Ishikawa (cell line): Measurements from ENCODE around the gene DHRS2.

Experiments
- CEBPB ChIP-seq: IDR thresholded peaks from 2 replicates; pipeline ENCODE4 v1.6.1; 2012
- CREB1 ChIP-seq: IDR thresholded peaks from 2 replicates; pipeline ENCODE4 v1.6.1; 2012; ENCODE audit warnings: low read depth
- EGR1 ChIP-seq: IDR thresholded peaks from 2 replicates; pipeline ENCODE4 v1.6.1; 2012
- EP300 ChIP-seq: IDR thresholded peaks from 2 replicates; pipeline ENCODE4 v1.6.1; 2012; ENCODE audit warnings: borderline replicate concordance
- FOXM1 ChIP-seq: IDR thresholded peaks from 2 replicates; pipeline ENCODE4 v1.6.1; 2012; ENCODE audit warnings: low read depth, borderline replicate concordance
- NFIC ChIP-seq: IDR thresholded peaks from 2 replicates; pipeline ENCODE4 v1.6.1; 2012
- RAD21 ChIP-seq: IDR thresholded peaks from 2 replicates; pipeline ENCODE4 v1.6.1; 2012; ENCODE audit warnings: low read depth
- TAF1 ChIP-seq: IDR thresholded peaks from 2 replicates; pipeline ENCODE4 v1.6.1; 2012; ENCODE audit warnings: low read depth, mild to moderate bottlenecking
- TCF12 ChIP-seq: IDR thresholded peaks from 2 replicates; pipeline ENCODE4 v1.6.1; 2012; ENCODE audit warnings: low read depth
- TEAD4 ChIP-seq: IDR thresholded peaks from 2 replicates; pipeline ENCODE4 v1.6.1; 2012
- YY1 ChIP-seq: IDR thresholded peaks from 2 replicates; pipeline ENCODE4 v1.6.1; 2012; ENCODE audit warnings: low read depth
- ZBTB7A ChIP-seq: IDR thresholded peaks from 2 replicates; pipeline ENCODE4 v1.6.1; 2012; ENCODE audit warnings: low read depth
- TF ChIP-seq, protein P1 (sequence below): IDR thresholded peaks from 2 replicates; pipeline ENCODE4 v1.6.1; 2012
- TF ChIP-seq, protein P2 (sequence below): IDR thresholded peaks from 2 replicates; pipeline ENCODE4 v1.6.1; 2012; ENCODE audit warnings: low read depth, mild to moderate bottlenecking
- TF ChIP-seq, protein P3 (sequence below): IDR thresholded peaks from 2 replicates; pipeline ENCODE4 v1.6.1; 2012

DHRS2 gene

DNA sequence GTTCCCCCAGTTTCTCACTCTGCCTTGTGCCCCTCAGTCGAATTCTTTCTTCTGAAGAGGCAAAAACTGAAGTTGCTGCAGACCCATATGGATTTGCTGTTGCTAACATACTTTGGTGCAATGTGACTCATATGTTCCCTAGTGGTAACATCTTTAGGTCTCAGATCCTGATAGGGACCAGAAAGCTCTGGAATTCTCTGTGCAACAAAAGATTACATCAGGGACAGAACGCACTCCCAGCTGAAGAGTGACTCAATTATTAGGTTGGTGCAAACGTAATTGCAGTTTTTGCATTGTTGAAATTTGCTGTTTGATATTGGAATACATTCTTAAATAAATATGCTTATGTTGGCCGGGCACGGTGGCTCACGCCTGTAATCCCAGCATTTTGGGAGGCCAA, 8.2 kb upstream of the DHRS2 start:
- TF ChIP-seq RAD21 (no peak), FOXM1 (no peak), CREB1 (no peak)

DNA sequence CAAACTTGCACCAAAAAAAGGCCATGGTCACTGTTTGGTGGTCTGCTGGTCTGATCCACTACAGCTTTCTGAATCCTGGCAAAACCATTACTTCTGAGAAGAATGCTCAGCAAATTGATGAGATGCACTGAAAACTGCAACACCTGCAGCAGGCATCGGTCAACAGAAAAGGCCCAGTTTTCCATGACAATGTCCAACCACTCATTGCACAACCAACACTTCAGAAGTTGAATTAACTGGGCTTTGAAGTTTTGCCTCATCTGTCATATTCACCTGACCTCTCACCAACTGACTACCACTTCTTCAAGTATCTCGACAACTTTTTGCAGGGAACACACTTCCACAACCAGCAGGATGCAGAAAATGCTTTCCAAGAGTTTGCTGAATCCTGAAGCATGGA, 7.0 kb upstream of the DHRS2 start:
- TF ChIP-seq YY1 (no peak), CEBPB (no peak)
- TF ChIP-seq, protein P1, sequence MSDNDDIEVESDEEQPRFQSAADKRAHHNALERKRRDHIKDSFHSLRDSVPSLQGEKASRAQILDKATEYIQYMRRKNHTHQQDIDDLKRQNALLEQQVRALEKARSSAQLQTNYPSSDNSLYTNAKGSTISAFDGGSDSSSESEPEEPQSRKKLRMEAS = no peak

DNA sequence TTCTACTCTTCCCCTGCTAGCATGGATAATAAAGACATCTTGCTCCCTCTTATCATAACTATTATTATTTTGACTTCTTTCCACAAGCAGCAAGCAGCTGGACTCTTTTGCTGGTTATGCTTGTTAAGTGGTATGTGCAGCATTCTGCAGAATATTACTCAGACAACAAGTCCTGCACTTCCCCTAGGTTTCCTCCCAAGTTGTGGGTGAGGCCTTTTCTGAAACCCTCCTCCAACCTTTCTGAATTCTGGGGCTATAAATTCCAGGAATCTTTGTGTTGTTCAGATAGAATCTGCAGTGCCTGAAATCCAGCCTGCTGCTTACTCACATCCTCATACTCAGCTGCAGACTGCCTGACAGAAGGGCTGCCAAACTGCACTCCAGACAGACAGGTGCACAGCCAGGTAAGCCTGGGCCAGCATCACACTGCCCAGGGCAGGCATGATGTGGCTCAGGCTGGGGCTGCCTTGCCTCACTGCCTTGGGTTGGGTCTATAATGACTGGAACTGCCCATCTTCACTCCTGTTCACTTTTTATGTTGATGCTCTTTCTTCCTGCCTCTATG, 6.2 kb upstream of the DHRS2 start:
- TF ChIP-seq EGR1 (no peak), ZBTB7A (no peak), CEBPB (no peak), EP300 (no peak), CREB1 (no peak), TCF12 (no peak), TAF1 (no peak), RAD21 (no peak), TEAD4 (no peak), NFIC (no peak), FOXM1 (no peak), YY1 (no peak)
- TF ChIP-seq, protein P2, sequence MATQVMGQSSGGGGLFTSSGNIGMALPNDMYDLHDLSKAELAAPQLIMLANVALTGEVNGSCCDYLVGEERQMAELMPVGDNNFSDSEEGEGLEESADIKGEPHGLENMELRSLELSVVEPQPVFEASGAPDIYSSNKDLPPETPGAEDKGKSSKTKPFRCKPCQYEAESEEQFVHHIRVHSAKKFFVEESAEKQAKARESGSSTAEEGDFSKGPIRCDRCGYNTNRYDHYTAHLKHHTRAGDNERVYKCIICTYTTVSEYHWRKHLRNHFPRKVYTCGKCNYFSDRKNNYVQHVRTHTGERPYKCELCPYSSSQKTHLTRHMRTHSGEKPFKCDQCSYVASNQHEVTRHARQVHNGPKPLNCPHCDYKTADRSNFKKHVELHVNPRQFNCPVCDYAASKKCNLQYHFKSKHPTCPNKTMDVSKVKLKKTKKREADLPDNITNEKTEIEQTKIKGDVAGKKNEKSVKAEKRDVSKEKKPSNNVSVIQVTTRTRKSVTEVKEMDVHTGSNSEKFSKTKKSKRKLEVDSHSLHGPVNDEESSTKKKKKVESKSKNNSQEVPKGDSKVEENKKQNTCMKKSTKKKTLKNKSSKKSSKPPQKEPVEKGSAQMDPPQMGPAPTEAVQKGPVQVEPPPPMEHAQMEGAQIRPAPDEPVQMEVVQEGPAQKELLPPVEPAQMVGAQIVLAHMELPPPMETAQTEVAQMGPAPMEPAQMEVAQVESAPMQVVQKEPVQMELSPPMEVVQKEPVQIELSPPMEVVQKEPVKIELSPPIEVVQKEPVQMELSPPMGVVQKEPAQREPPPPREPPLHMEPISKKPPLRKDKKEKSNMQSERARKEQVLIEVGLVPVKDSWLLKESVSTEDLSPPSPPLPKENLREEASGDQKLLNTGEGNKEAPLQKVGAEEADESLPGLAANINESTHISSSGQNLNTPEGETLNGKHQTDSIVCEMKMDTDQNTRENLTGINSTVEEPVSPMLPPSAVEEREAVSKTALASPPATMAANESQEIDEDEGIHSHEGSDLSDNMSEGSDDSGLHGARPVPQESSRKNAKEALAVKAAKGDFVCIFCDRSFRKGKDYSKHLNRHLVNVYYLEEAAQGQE = no peak
- TF ChIP-seq, protein P3, sequence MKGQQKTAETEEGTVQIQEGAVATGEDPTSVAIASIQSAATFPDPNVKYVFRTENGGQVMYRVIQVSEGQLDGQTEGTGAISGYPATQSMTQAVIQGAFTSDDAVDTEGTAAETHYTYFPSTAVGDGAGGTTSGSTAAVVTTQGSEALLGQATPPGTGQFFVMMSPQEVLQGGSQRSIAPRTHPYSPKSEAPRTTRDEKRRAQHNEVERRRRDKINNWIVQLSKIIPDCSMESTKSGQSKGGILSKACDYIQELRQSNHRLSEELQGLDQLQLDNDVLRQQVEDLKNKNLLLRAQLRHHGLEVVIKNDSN = no peak
- TF ChIP-seq, protein P1 = no peak

DNA sequence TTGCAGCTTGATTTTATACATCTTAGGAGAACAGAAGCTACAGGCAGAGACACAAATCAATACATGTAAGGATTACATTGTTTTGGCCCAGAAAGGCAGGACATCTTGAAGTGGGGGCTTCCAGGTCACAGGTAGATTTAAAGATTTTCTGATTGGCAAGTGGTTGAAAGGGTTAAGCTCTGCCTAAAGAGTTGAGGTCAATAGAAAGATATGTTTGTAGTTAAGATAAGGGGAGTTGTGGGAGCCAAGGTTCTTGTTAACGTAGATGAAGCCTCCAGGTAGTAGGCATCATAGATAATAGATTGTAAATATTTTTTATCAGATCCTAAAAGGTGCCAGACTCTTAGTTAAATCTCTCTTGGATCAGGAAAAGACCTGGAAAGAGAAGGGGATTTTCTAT, 5.5 kb upstream of the DHRS2 start:
- no peak for TF ChIP-seq EP300
- no peak for TF ChIP-seq NFIC
- no peak for TF ChIP-seq RAD21
- TF ChIP-seq CEBPB = no peak
- no peak for TF ChIP-seq TAF1

DNA sequence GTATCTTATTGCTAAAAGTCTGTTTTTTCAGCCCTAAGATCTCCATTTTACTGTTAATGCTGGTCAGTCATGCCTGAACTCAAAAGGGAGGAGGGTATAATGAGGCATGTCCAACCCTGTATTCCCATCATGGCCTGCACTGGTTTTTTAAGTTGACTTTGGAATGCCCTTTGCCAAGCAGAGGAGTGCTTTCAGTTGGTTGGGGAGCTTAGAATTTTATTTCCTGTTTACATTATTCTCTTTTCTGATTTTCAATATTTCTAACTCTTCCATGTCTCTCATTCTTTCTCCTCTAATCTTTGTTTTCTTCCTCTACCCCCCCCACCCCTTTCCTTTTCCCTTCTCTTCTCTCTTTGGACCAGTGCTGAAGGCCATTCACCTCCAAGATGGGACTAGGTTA, 4.9 kb upstream of the DHRS2 start:
- TF ChIP-seq NFIC (no peak), FOXM1 (no peak), TAF1 (no peak)

DNA sequence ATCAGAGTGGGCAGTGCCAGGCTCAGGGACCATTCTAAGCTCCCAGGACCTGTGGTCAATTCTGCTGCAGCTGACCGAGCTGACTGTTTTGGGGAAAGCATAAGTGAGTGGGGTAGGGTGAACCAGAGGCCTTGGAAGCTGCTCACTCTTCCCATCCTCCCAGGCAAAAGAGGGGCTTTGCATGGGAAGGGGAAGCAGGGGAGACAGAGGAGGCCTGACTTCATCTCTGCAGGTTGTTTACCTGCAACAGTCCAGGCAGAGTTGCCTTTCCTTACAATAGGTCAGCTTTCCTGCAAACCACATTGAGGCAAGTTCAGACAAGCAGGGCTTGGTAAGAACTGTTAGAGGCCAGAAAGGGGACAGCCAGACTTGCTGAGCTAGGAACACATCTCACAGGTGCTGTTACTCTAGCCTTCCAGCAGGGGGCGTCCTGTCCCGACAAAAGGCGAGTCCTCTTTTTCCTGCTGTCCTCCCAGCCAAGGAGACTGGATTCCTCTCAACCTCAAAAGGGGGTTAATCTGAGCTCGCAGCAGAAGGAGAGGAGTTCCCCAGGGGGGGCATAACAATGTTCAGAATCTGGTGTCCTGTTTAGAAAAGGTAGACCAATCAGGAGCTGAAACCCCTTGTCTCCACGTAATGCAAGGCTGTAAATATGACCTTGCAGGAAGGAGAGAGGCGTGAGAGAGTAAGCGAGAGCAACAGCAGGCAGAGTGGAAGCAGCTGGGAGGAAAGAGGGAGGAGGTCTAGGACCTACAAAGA, 4.3 kb upstream of the DHRS2 start:
- TF ChIP-seq RAD21 = peak; percentile 76
- no peak for TF ChIP-seq TEAD4
- no peak for TF ChIP-seq YY1

DNA sequence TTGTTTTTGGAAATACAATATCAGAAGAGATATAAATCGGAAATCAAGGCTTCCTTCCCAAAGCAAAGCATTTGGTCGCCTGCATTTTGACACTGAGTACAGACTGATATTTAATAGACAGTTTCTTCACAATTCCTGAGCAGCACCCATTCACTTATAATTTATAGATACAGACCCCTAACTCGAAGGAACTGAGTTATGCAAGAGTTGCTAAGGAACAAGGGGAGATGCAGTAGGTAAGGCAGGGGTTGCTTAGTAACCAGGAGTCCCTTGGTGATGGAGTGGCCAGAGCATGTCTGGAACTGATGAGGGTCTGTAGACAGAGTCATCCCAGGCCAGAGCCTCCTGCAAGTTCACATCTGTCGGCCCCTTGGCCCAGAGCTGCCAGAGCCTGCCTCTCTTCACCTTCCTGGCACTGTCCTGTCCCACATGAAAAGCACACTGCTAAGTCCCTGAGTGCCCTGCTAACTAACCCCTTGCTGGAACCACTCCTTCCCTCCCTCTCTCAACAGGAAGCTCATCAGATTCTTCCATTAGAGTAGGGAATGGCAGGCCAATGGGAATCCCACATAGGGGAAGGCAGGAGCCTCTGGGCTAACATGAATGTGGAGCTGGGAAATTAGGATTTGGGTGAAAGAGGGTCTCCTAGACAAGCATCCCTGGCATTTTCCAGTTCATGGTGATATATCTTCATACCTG, 3.6 kb upstream of the DHRS2 start:
- TF ChIP-seq, protein P3 = no peak
- TF ChIP-seq YY1 (no peak), TAF1 (no peak), NFIC (no peak), TCF12 (no peak), EP300 (no peak), EGR1 (no peak), CEBPB (no peak), FOXM1 (no peak), ZBTB7A (no peak), CREB1 (no peak), TEAD4 (no peak)
- TF ChIP-seq, protein P2 = no peak
- TF ChIP-seq, protein P1 = no peak
